Nephron progenitor cell (in vitro differentiated cells): ENCODE results near the gene APRT.

Experiments
- DNase-seq: peaks from one replicate; pipeline ENCODE4 v3.0.0; 2021
- H3K27ac Mint-ChIP-seq: 2 replicates; pipeline ENCODE4 v1.8.0; 2021; ENCODE audit warnings: mild to moderate bottlenecking, moderate library complexity, mixed read lengths
- H3K27me3 Mint-ChIP-seq: 2 replicates; pipeline ENCODE4 v1.8.0; 2021; ENCODE audit warnings: mild to moderate bottlenecking, low read depth, mixed read lengths; ENCODE audit not compliant: poor library complexity
- H3K36me3 Mint-ChIP-seq: 2 replicates; pipeline ENCODE4 v1.8.0; 2021; ENCODE audit warnings: low read depth, mixed read lengths
- H3K4me1 Mint-ChIP-seq: 2 replicates; pipeline ENCODE4 v1.8.0; 2021; ENCODE audit warnings: mixed read lengths
- H3K4me3 Mint-ChIP-seq: 2 replicates; pipeline ENCODE4 v1.8.0; 2021; ENCODE audit warnings: mild to moderate bottlenecking, moderate library complexity, mixed read lengths
- H3K9me3 Mint-ChIP-seq: 2 replicates; pipeline ENCODE4 v1.8.0; 2021; ENCODE audit warnings: mild to moderate bottlenecking, moderate library complexity, mixed read lengths
- CTCF ChIP-seq: fragments of 200-600 bp; sonication (generic); IDR thresholded peaks from 2 replicates; pipeline ENCODE4 v1.5.0; 2021; ENCODE audit warnings: antibody characterized with exemption

The APRT gene

DNA sequence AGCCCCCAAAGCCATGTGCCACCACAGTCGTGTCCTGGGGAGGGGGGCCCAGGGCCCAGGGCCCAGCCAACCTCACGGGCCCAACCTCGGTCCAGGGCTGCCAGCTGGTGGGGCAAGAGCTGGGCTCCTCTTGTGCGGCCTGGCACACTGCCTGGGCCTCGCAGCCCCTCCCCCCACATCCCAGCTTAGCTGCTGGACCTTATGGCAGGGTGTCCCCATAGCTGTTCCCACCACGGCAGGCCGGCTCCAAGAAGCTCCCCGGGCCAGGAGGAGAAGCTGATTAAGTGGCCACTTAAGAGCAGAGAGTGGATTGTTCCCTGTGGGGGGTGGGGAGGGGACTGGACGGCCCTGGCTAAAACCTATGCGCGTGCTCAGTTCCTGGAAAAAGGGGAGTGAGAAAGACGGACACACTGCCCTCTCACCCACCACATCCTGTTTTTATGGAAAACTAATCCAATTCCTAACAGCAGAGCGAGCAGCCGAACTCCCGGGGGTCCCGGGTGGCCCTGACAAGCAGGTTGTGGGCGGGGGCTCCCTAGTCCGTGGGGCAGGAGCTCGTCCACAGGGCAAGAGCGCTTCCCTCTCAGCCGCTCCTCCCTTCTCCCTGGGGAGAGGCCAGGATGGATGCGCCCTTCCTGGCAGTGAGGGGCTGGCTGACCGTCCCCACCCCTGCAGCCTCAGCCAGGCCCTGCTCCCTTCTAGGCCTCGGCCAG lies 43.5 kb downstream of the APRT start:
- H3K4me3 Mint-ChIP-seq: no peak overlapping the region
- H3K4me1 Mint-ChIP-seq: peaks cover 65% of the 10 kb centered on the region
- no peaks in the 10 kb centered on the region for H3K36me3 Mint-ChIP-seq
- H3K27ac Mint-ChIP-seq: no peak overlapping the region
- peaks cover 24% of the 10 kb centered on the region for H3K27me3 Mint-ChIP-seq
- no peak for TF ChIP-seq CTCF
- H3K9me3 Mint-ChIP-seq: no peaks in the 10 kb centered on the region
- DNase-seq: no peak

DNA sequence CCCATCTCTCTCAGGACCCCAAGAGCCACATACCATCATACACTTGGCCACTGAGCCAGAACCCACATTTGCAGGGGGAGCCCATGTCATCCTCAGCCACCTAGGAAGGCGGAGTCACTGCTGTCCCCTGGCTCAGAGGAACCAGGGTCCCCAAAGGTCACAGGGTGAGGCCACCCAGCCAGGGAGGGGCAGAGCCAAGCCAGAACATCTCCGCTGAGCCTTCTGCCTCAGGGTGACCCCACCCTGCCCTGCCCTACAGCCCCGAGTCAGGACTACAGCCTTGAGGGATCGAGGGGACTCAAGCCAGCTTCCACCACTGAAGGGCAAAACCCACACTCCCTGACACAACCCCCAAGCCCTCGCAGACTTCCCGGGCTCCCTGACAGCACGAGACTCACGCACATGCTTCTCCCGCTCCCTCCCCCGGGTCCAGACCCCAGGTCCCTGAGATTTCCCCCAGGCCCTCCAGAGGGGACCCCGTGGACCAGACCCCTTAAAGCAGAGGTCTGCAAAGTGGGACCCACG lies 44.1 kb downstream of the APRT start:
- Mint-ChIP-seq H3K4me3 (no peak overlapping the region), H3K36me3 (no peaks in the 10 kb centered on the region), H3K9me3 (no peaks in the 10 kb centered on the region), H3K27ac (no peak overlapping the region), H3K4me1 (peaks cover 61% of the 10 kb centered on the region), H3K27me3 (peaks cover 24% of the 10 kb centered on the region)
- no peak for DNase-seq
- no peak for TF ChIP-seq CTCF

GRCh38 chr16:88766975-88767374 lies 44.8 kb downstream of the APRT start:
- no peak for DNase-seq
- Mint-ChIP-seq H3K4me1 (peaks cover 60% of the 10 kb centered on the region), H3K9me3 (no peaks in the 10 kb centered on the region), H3K36me3 (no peaks in the 10 kb centered on the region), H3K27me3 (peaks cover 24% of the 10 kb centered on the region), H3K4me3 (no peak overlapping the region), H3K27ac (no peak overlapping the region)
- no peak for TF ChIP-seq CTCF

- TF ChIP-seq CTCF: no peak
- Mint-ChIP-seq H3K4me1 (peaks cover 50% of the 10 kb centered on the region), H3K27ac (no peak overlapping the region), H3K9me3 (no peaks in the 10 kb centered on the region), H3K4me3 (no peak overlapping the region), H3K36me3 (no peaks in the 10 kb centered on the region), H3K27me3 (peaks cover 23% of the 10 kb centered on the region)
- no peak for DNase-seq
Observed at GRCh38 chr16:88764913-88765349, 46.8 kb downstream of the APRT start.

- H3K27me3 Mint-ChIP-seq: peaks cover 23% of the 10 kb centered on the region
- no peaks in the 10 kb centered on the region for H3K36me3 Mint-ChIP-seq
- H3K9me3 Mint-ChIP-seq: no peaks in the 10 kb centered on the region
- no peak overlapping the region for H3K4me3 Mint-ChIP-seq
- no peak for DNase-seq
- H3K27ac Mint-ChIP-seq: no peak overlapping the region
- H3K4me1 Mint-ChIP-seq: peaks cover 47% of the 10 kb centered on the region
- no peak for TF ChIP-seq CTCF
Observed at GRCh38 chr16:88764080-88764479, 47.6 kb downstream of the APRT start.
